ENCODE data around the gene TRIB2. TPM values are rescaled to one million over a fixed set of nuclear protein-coding genes. Genes with fewer than 3 reads are reported as not detected.

TRIB2 gene
- total and polyA plus RNA-seq, 2 of the 13 experiments (the other 11 are each of a cell fraction or from before 2014, with no cell fraction given): 1.1 to 2.3 TPM

DNA sequence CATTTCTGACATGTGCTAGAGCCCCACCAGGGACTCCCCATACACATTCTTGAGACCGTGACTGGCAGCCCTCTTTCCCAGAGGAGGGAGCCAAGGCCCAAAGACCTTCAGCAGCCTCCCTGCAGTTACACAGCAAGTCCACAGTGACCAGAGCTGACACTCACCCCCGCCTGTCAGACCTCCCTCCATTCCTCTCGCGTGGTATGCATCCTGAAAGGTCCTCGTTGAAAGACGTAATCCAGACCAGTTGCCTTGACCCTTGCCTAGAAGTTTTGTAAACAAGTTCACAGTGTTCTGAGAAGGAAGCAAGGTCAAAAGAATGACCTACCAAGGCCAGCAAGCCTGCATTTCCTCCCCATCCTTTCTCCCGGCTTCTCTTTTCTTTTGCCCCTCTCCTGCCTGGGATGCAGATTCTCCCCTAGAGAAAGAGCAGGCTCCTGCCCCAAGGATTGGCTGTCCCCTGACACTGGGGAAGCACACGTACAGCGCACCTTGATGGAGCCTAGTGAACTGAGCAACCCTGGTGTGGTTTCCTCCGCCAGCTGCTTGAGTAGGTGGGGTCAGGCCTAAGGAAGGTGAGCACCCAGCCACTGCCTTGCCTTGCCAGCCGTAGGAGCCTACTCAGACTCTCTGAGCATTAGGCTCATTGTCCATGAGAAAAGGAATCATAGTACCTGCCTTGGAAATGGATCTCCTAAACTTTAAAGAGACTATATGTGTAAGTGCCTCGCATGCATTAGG, 18.3 kb downstream of the TRIB2 start (continued):
- no peak for TF ChIP-seq ZIK1 (CRISPR knock-in tag; IDR thresholded peaks at IDR 0.05; ENCODE audit: borderline replicate concordance, low read depth)

- Histone ChIP-seq H3K27ac (ENCODE audit: extremely low read length, insufficient read depth, low read length) (no peak overlapping the region), H4K20me1 (ENCODE audit: insufficient read depth, low read length) (no peaks in the 10 kb centered on the region), H2AFZ (ENCODE audit: low read length) (no peak overlapping the region), H3K4me1 (ENCODE audit: insufficient read depth, low read length) (peaks cover 6% of the 10 kb centered on the region; the same call in 1 of the 2 replicates), H3K36me3 (replicated peaks in 1 of 2; ENCODE audit: control insufficient read depth in 1 of 2, insufficient read depth in 2 of 2, low read length in 2 of 2) (no peaks in the 10 kb centered on the region), H3K9ac (ENCODE audit: insufficient read depth, low read depth, low read length) (no peak overlapping the region), H3K27me3 (ENCODE audit: control insufficient read depth in 1 of 2, insufficient read depth in 2 of 2, low read length in 2 of 2) (no peaks in the 10 kb centered on the region), H3K4me2 (ENCODE audit: low read depth, low read length) (no peak overlapping the region), H3K79me2 (ENCODE audit: insufficient read depth, low read length) (no peaks in the 10 kb centered on the region), H3K4me3 (replicated peaks in 1 of 3; ENCODE audit: insufficient read depth in 1 of 3, low read depth in 2 of 3, low read length in 3 of 3) (no peak overlapping the region), H3K9me3 (ENCODE audit: low read length) (no peaks in the 10 kb centered on the region)
- no peak for ATAC-seq
- TF ChIP-seq ZNF3 (CRISPR knock-in tag; IDR thresholded peaks at IDR 0.05) (no peak), ZNF501 (CRISPR knock-in tag; IDR thresholded peaks at IDR 0.05) (no peak), ZFX (CRISPR knock-in tag; IDR thresholded peaks at IDR 0.05; ENCODE audit: low read depth) (no peak), ZNF235 (CRISPR knock-in tag; IDR thresholded peaks at IDR 0.05; ENCODE audit: borderline replicate concordance) (no peak), ZNF781 (CRISPR knock-in tag; IDR thresholded peaks at IDR 0.05; ENCODE audit: borderline replicate concordance, not compliant biosample characterization) (no peak), RFXANK (CRISPR knock-in tag; IDR thresholded peaks at IDR 0.05) (no peak), REXO4 (CRISPR knock-in tag; IDR thresholded peaks at IDR 0.05; ENCODE audit: borderline replicate concordance) (no peak), ZNF619 (CRISPR knock-in tag; IDR thresholded peaks at IDR 0.05) (no peak), ZNF496 (CRISPR knock-in tag; IDR thresholded peaks at IDR 0.05; ENCODE audit: insufficient replicate concordance) (no peak), ZBTB34 (CRISPR knock-in tag; IDR thresholded peaks at IDR 0.05) (no peak), TCF12 (IDR thresholded peaks at IDR 0.05) (no peak), TCF12 (CRISPR knock-in tag; IDR thresholded peaks at IDR 0.05) (no peak), DDIT3 (CRISPR knock-in tag; IDR thresholded peaks at IDR 0.05) (no peak), ZNF570 (CRISPR knock-in tag; IDR thresholded peaks at IDR 0.05; ENCODE audit: borderline replicate concordance) (no peak), SPEN (CRISPR knock-in tag; IDR thresholded peaks at IDR 0.05; ENCODE audit: low read depth) (no peak), ZNF547 (CRISPR knock-in tag; IDR thresholded peaks at IDR 0.05) (no peak), SIX1 (CRISPR knock-in tag; IDR thresholded peaks at IDR 0.05; ENCODE audit: borderline replicate concordance) (no peak), ZNF264 (CRISPR knock-in tag; IDR thresholded peaks at IDR 0.05) (no peak), ZEB1 (IDR thresholded peaks at IDR 0.05; ENCODE audit: insufficient replicate concordance, low read depth) (no peak)
- TF ChIP-seq, protein P1, sequence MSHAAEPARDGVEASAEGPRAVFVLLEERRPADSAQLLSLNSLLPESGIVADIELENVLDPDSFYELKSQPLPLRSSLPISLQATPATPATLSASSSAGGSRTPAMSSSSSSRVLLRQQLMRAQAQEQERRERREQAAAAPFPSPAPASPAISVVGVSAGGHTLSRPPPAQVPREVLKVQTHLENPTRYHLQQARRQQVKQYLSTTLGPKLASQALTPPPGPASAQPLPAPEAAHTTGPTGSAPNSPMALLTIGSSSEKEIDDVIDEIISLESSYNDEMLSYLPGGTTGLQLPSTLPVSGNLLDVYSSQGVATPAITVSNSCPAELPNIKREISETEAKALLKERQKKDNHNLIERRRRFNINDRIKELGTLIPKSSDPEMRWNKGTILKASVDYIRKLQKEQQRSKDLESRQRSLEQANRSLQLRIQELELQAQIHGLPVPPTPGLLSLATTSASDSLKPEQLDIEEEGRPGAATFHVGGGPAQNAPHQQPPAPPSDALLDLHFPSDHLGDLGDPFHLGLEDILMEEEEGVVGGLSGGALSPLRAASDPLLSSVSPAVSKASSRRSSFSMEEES (CRISPR knock-in tag; IDR thresholded peaks at IDR 0.05): no peak
- CTCF ChIA-PET (ENCODE audit: low intra/inter-chr PET ratio, low total read pairs): no interaction called here
- intact Hi-C loops (cut with micrococcal nuclease; ENCODE audit: unreplicated experiment): no loop called here
- 67% methylated on average over 9 of the region's 9 CpGs for WGBS (ENCODE audit: low lambda C conversion rate)
- in situ Hi-C loops (cut with HindIII; ENCODE audit: extremely low pct_ligation_motif_present, low pct_unique_long_range_greater_than_20kb): no loop called here
- no TSS peak for BruUV-seq (replicated peaks)
- DNase-seq (ENCODE audit: low spot score): no peak
- POLR2A ChIA-PET: no interaction called here
- FAIRE-seq: no peak
Observed at GRCh38 chr2:12737297-12737696, 20.6 kb downstream of the TRIB2 start.
